Activated B cell treated with CpG ODN at 0.5 μM for 24 hours (primary cell): Measurements from ENCODE around the gene DUS2. TPM values are rescaled to one million over a fixed set of nuclear protein-coding genes. Genes with fewer than 3 reads are reported as not detected.
A peak's percentile ranks its signal among the peaks of the same experiment; 100 is the strongest.

Experiments used
- ATAC-seq: fragments of 200-7000 bp; cut with Tn5 transposase; one replicate; pipeline ENCODE4 v1.10.0; 2021; ENCODE audit warnings: low read depth, mild to moderate bottlenecking, moderate library complexity
- CTCF ChIA-PET: fragments of 350-600 bp; sonication (Branson Sonifier 250); formaldehyde crosslinking; loops from one replicate; lab custom pipeline; 2021; ENCODE audit warnings: antibody characterized with exemption; lab: Charles Lee
- POLR2A ChIA-PET: fragments of 350-600 bp; sonication (Branson Sonifier 250); formaldehyde crosslinking; loops from one replicate; lab custom pipeline; 2021; ENCODE audit warnings: antibody characterized with exemption; lab: Charles Lee
- DNase-seq: peaks from one replicate; pipeline ENCODE4 v3.0.0; 2022
- H3K27ac Mint-ChIP-seq: one replicate; pipeline ENCODE4 v1.8.0; 2020; ENCODE audit warnings: mixed read lengths
- H3K27me3 Mint-ChIP-seq: one replicate; pipeline ENCODE4 v1.8.0; 2021; ENCODE audit warnings: mixed read lengths
- H3K36me3 Mint-ChIP-seq: one replicate; pipeline ENCODE4 v1.8.0; 2021; ENCODE audit warnings: low read depth, mixed read lengths
- H3K4me1 Mint-ChIP-seq: one replicate; pipeline ENCODE4 v1.8.0; 2021; ENCODE audit warnings: mixed read lengths
- H3K4me3 Mint-ChIP-seq: one replicate; pipeline ENCODE4 v1.8.0; 2020; ENCODE audit warnings: mild to moderate bottlenecking, mixed read lengths
- H3K9me3 Mint-ChIP-seq: one replicate; pipeline ENCODE4 v1.8.0; 2020; ENCODE audit warnings: mixed read lengths
- intact Hi-C: fragments of 100-400 bp; cut with micrococcal nuclease; formaldehyde crosslinking; loops from one replicate; pipeline ENCODE4 v1.15.1; 2024
- total RNA-seq: library from RNA; stranded (reverse); gene quantifications from 2 replicates; pipeline ENCODE4 v1.2.3, GENCODE V29; 2022
- TF ChIP-seq, protein P1 (sequence below): fragments of 200-600 bp; IDR thresholded peaks from one replicate; pipeline ENCODE4 v1.8.0; 2022; ENCODE audit warnings: antibody characterized with exemption, mild to moderate bottlenecking

The DUS2 gene
- total RNA-seq, 1 donor from 2014 or later, result 62.0 TPM

DNA sequence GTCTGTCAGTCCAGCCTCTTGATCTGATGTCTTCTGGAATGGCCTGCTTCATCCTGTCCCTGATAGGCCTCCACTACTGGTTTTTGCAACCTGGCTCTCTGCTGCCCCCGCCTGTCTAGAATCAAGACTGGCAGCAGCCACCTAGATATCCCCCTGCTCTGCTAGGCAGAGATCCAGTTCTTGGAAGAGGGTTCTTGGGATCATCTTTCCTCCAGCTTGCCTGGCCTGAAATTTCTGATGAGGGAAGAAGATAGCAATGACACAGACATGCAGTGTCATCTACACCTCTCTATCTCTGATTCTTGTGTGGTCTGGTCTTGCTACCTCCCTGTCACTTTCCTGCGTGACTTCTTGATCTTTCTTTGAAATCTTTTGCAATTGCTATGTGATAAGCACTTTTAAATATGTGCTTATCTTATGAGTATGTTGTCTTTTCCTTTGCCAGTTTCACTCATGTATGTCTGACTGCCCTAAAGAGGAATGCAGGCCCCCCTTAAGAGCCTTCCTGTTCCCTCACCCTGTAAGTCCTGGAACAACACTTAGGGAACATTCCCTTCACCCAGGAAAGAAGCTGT, 41.8 kb downstream of the DUS2 start:
- peak; percentile 52 for DNase-seq
- H3K4me3 Mint-ChIP-seq, result no peak overlapping the region

DNA sequence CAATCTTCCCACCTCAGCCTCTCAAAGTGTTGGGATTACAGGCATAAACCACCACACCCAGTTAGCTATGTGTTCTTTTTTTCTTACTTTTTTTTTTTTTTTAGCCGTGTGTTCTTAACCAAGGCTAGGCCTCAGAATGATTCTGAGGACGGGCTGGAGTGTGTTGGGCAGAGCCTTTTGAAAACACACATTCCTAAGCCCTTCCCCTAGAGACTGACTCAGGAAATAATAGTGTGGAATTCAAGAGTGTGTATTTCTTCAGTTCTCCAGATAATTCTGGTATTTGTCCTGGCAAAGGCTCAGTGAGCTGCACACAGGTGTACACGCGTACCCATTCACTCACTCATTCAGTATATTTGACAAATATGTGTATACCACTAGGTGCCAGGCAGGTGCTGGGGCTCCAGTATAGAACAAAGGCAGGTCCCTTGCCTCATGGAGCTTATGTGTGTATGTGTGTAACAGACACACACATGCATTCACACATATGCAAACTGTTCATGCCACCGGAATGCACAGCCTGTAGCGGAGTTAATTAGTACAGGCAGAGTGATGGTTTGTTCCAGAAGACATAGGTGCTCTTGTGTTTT, 42.7 kb downstream of the DUS2 start:
- TF ChIP-seq, protein P1, sequence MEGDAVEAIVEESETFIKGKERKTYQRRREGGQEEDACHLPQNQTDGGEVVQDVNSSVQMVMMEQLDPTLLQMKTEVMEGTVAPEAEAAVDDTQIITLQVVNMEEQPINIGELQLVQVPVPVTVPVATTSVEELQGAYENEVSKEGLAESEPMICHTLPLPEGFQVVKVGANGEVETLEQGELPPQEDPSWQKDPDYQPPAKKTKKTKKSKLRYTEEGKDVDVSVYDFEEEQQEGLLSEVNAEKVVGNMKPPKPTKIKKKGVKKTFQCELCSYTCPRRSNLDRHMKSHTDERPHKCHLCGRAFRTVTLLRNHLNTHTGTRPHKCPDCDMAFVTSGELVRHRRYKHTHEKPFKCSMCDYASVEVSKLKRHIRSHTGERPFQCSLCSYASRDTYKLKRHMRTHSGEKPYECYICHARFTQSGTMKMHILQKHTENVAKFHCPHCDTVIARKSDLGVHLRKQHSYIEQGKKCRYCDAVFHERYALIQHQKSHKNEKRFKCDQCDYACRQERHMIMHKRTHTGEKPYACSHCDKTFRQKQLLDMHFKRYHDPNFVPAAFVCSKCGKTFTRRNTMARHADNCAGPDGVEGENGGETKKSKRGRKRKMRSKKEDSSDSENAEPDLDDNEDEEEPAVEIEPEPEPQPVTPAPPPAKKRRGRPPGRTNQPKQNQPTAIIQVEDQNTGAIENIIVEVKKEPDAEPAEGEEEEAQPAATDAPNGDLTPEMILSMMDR, result no peak
- Mint-ChIP-seq H3K36me3 (peaks cover 82% of the 10 kb centered on the region), H3K9me3 (no peaks in the 10 kb centered on the region), H3K27me3 (no peaks in the 10 kb centered on the region), H3K4me3 (no peak overlapping the region), H3K4me1 (peaks cover 37% of the 10 kb centered on the region), H3K27ac (no peak overlapping the region)
- ChIA-PET POLR2A (interaction anchor here (0.6 to 2.0 kb wide), 7 partner anchors 8 to 1405 kb away, joined by 3 to 7 read pairs (median 4); partner anchors contain the start of gene NFATC3), CTCF (interaction anchor here (0.7 to 3.5 kb wide), 11 partner anchors 9 to 249 kb away, joined by 3 to 17 read pairs (median 3); partner anchors contain the start of gene NFATC3)
- intact Hi-C loops, result loop anchor here (2.0 kb wide), 1 partner anchor 51 kb away; no protein-coding TSS in a partner anchor
- ATAC-seq (no peak), DNase-seq (no peak)

More for the DNA sequence above, 41.8 kb downstream of the DUS2 start:
- TF ChIP-seq, protein P1, result no peak
- Mint-ChIP-seq H3K4me1 (peaks cover 27% of the 10 kb centered on the region), H3K27me3 (no peaks in the 10 kb centered on the region), H3K9me3 (no peaks in the 10 kb centered on the region), H3K27ac (no peak overlapping the region), H3K36me3 (peaks cover 78% of the 10 kb centered on the region)
- intact Hi-C loops, result loop anchor here (1.0 to 2.0 kb wide), 5 partner anchors 10 to 249 kb away; no protein-coding TSS in a partner anchor
- ATAC-seq, result peak; percentile 93
- ChIA-PET POLR2A (interaction anchor here (0.6 to 2.0 kb wide), 4 partner anchors 9 to 1406 kb away, joined by 3 to 7 read pairs (median 4); no protein-coding TSS in a partner anchor), CTCF (interaction anchor here (0.7 to 3.5 kb wide), 10 partner anchors 10 to 249 kb away, joined by 3 to 17 read pairs (median 4); partner anchors contain the start of gene NFATC3)

DNA sequence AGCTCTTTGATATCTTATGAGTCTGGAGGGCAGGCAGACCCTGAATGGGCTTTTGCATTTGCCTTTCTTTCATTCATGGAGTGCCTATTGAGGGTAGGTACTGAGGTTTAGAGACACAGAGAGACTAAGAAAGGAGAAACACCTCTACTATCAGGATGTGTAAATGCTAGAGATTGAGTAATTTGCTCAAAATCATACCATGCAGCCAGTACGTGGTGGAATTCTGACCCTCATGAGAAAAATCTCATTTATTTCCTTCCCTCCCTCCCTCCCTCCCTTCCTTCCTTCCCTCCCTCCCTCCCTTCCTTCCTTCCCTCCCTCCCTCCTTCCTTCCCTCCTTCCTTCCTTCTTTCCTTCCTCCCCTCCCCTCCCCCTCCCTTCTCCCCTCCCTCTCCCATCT, 43.7 kb downstream of the DUS2 start:
- no peaks in the 10 kb centered on the region for H3K27me3 Mint-ChIP-seq
- no peak overlapping the region for H3K27ac Mint-ChIP-seq
- intact Hi-C loops, result no loop called here
- peaks cover 82% of the 10 kb centered on the region for H3K36me3 Mint-ChIP-seq
- DNase-seq (no peak), ATAC-seq (no peak)
- TF ChIP-seq, protein P1, result no peak
- POLR2A ChIA-PET, result interaction anchor here (1.7 kb wide), 1 partner anchor 18 kb away, joined by 5 read pairs; the partner anchor contains the start of gene NFATC3
- no peaks in the 10 kb centered on the region for H3K9me3 Mint-ChIP-seq
- CTCF ChIA-PET, result interaction anchor here (0.9 to 3.5 kb wide), 8 partner anchors 9 to 250 kb away, joined by 3 to 17 read pairs (median 3); partner anchors contain the start of gene NFATC3
- no peak overlapping the region for H3K4me3 Mint-ChIP-seq
- peaks cover 38% of the 10 kb centered on the region for H3K4me1 Mint-ChIP-seq

DNA sequence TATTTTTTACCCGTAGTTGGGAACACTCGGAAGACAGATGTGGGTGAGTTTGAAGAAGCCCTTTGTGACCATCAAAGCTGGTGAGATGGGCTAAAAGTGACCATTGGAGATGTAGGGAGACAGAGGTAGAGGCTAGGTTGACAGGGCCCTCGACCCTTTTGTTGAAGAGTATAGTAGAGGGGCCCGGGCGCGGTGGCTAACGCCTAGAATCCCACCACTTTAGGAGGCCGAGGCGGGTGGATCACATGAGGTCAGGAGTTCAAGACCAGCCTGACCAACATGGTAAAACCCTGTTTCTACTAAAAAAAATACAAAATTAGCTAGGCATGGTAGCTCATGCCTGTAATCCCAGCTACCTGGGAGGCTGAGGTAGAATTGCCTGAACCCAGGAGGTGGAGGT, 45.8 kb downstream of the DUS2 start:
- peaks cover 53% of the 10 kb centered on the region for H3K4me1 Mint-ChIP-seq
- ATAC-seq, result no peak
- DNase-seq, result no peak
- POLR2A ChIA-PET, result interaction anchor here (9.1 kb wide), 1 partner anchor 16 kb away, joined by 211 read pairs; the partner anchor contains the start of gene NFATC3
- CTCF ChIA-PET, result interaction anchor here (1.5 to 3.8 kb wide), 3 partner anchors 15 to 252 kb away, joined by 6 to 15 read pairs (median 6); no protein-coding TSS in a partner anchor
- TF ChIP-seq, protein P1, result no peak
- H3K36me3 Mint-ChIP-seq, result peaks cover 84% of the 10 kb centered on the region
- no peak overlapping the region for H3K4me3 Mint-ChIP-seq
- intact Hi-C loops, result no loop called here
- no peaks in the 10 kb centered on the region for H3K9me3 Mint-ChIP-seq
- H3K27ac Mint-ChIP-seq, result no peak overlapping the region
- H3K27me3 Mint-ChIP-seq, result no peaks in the 10 kb centered on the region
